NT2/D1 (cell line): Measurements from ENCODE around the gene ABT1.

Source experiments
- DNase-seq: peaks from one replicate; pipeline ENCODE4 v3.0.0-alpha.2; 2011; ENCODE audit warnings: low read depth, low spot score
- H3K27me3 ChIP-seq: 2 replicates; pipeline ENCODE4 v1.6.0; 2011; ENCODE audit warnings: mild to moderate bottlenecking; ENCODE audit not compliant: insufficient read length, insufficient read depth
- H3K36me3 ChIP-seq: 2 replicates; pipeline ENCODE4 v1.6.1; 2011; ENCODE audit warnings: mild to moderate bottlenecking, low read length, mixed read lengths; ENCODE audit not compliant: insufficient read depth, insufficient read length
- H3K4me1 ChIP-seq: 2 replicates; pipeline ENCODE4 v1.5.1; 2011; ENCODE audit not compliant: insufficient read depth, insufficient read length
- H3K4me3 ChIP-seq: 2 replicates; pipeline ENCODE4 v1.5.1; 2011; ENCODE audit warnings: low read depth; ENCODE audit not compliant: insufficient read length
- H3K9ac ChIP-seq: 2 replicates; pipeline ENCODE4 v1.6.0; 2011; ENCODE audit warnings: low read depth; ENCODE audit not compliant: insufficient read length
- H3K9me3 ChIP-seq: 2 replicates; pipeline ENCODE4 v1.5.1; 2011; ENCODE audit warnings: mild to moderate bottlenecking, low read length; ENCODE audit not compliant: insufficient read depth
- SUZ12 ChIP-seq: IDR thresholded peaks from 2 replicates; pipeline ENCODE4 v1.6.1; 2011; ENCODE audit not compliant: insufficient read length, insufficient read depth; ENCODE audit errors: extremely low read depth
- YY1 ChIP-seq: IDR thresholded peaks from 2 replicates; pipeline ENCODE4 v1.6.1; 2011; ENCODE audit not compliant: insufficient read length, insufficient read depth
- ZNF274 ChIP-seq: IDR thresholded peaks from 2 replicates; pipeline ENCODE4 v1.6.1; 2011; ENCODE audit warnings: mild to moderate bottlenecking, low read depth, low read length

ABT1 gene

GRCh38 chr6:26576929-26577719 is 19.6 kb upstream of the ABT1 start:
- H3K9ac ChIP-seq, result peak overlapping the region; percentile 64
- peaks cover 8% of the 10 kb centered on the region; the same call in 1 of the 2 replicates for H3K9me3 ChIP-seq
- no peaks in the 10 kb centered on the region for H3K27me3 ChIP-seq
- no peaks in the 10 kb centered on the region for H3K4me1 ChIP-seq
- H3K36me3 ChIP-seq, result no peaks in the 10 kb centered on the region
- DNase-seq, result peak; percentile 81
- H3K4me3 ChIP-seq, result peak overlapping the region; percentile 59
- TF ChIP-seq ZNF274 (no peak), YY1 (no peak), SUZ12 (no peak)

DNA sequence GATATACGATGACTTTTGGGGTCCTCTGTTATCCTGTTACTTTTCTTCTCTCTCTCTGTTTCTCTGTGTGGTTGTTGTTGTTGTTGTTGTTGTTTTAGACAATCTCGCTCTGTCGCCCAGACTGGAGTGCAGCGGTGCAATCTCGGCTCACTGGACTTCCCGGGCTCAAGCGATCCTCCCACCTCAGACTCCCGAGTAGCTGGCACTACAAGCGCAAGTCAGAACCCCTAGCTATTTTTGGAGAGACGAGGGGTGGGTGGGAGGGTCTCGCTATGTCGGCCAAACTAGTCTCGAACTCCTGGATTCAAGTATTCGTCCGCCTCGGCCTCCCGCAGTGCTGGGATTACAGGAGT is 19.1 kb upstream of the ABT1 start:
- Histone ChIP-seq H3K4me3 (peak overlapping the region; percentile 59), H3K4me1 (no peaks in the 10 kb centered on the region), H3K27me3 (no peaks in the 10 kb centered on the region), H3K9me3 (peaks cover 8% of the 10 kb centered on the region; the same call in 1 of the 2 replicates), H3K9ac (peak overlapping the region; percentile 64), H3K36me3 (no peaks in the 10 kb centered on the region)
- DNase-seq, result no peak
- TF ChIP-seq SUZ12 (no peak), ZNF274 (no peak), YY1 (no peak)

DNA sequence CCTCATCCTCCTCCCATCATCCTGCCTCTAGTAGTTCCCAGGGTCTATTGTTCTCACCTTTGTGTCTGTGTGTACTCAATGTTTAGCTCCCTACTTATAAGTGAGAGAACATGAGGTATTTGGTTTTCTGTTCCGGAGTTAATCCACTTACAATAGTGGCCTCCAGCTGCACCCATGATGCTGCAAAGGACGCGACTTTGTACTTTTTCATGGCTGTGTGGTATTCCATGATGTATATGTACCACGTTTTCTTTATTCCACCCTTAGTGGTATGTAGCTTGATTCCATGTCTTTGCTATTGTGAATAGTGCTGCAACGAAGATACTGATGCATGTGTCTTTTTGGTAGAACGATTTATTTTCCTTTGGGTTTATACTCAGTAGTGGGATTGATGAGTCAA is 18.5 kb upstream of the ABT1 start:
- TF ChIP-seq YY1 (no peak), ZNF274 (no peak), SUZ12 (no peak)
- Histone ChIP-seq H3K4me3 (peak overlapping the region; percentile 8), H3K9me3 (peaks cover 8% of the 10 kb centered on the region; the same call in 1 of the 2 replicates), H3K9ac (no peak overlapping the region), H3K36me3 (no peaks in the 10 kb centered on the region), H3K4me1 (no peaks in the 10 kb centered on the region), H3K27me3 (no peaks in the 10 kb centered on the region)
- DNase-seq, result no peak

DNA sequence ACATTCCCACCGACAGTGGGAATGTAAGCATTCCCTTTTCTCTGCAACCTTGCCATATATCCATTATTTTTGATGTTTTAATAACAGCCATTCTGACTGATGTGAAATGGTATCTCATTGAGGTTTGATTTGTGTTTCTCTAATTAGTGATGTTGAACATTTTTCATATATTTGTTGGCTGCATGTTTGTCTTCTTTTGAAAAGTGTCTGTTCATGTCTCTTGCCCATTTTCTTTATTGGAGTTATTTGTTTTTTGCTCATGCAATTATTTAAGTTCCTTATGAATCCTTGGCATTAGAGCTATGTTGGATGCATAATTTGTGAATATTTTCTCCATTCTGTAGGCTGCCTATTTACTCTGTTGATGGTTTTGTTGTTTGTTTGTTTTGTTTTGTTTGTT is 18.0 kb upstream of the ABT1 start:
- H3K36me3 ChIP-seq, result no peaks in the 10 kb centered on the region
- H3K27me3 ChIP-seq, result no peaks in the 10 kb centered on the region
- H3K4me1 ChIP-seq, result no peaks in the 10 kb centered on the region
- H3K9me3 ChIP-seq, result peaks cover 8% of the 10 kb centered on the region; the same call in 1 of the 2 replicates
- DNase-seq, result no peak
- no peak for TF ChIP-seq ZNF274
- TF ChIP-seq YY1, result no peak
- TF ChIP-seq SUZ12, result no peak
- H3K4me3 ChIP-seq, result no peak overlapping the region
- no peak overlapping the region for H3K9ac ChIP-seq

GRCh38 chr6:26581164-26581915 is 15.4 kb upstream of the ABT1 start:
- Histone ChIP-seq H3K4me1 (no peaks in the 10 kb centered on the region), H3K9ac (no peak overlapping the region), H3K27me3 (no peaks in the 10 kb centered on the region), H3K9me3 (peaks cover 8% of the 10 kb centered on the region; the same call in 1 of the 2 replicates), H3K36me3 (no peaks in the 10 kb centered on the region), H3K4me3 (no peak overlapping the region)
- TF ChIP-seq ZNF274, result no peak
- no peak for TF ChIP-seq SUZ12
- no peak for TF ChIP-seq YY1
- no peak for DNase-seq

- Histone ChIP-seq H3K4me3 (no peak overlapping the region), H3K4me1 (no peaks in the 10 kb centered on the region), H3K9ac (no peak overlapping the region), H3K27me3 (no peaks in the 10 kb centered on the region), H3K9me3 (no peaks in the 10 kb centered on the region), H3K36me3 (no peaks in the 10 kb centered on the region)
- no peak for TF ChIP-seq SUZ12
- TF ChIP-seq YY1, result no peak
- no peak for TF ChIP-seq ZNF274
- DNase-seq, result no peak
Observed at GRCh38 chr6:26588965-26589364, 7.8 kb upstream of the ABT1 start.

DNA sequence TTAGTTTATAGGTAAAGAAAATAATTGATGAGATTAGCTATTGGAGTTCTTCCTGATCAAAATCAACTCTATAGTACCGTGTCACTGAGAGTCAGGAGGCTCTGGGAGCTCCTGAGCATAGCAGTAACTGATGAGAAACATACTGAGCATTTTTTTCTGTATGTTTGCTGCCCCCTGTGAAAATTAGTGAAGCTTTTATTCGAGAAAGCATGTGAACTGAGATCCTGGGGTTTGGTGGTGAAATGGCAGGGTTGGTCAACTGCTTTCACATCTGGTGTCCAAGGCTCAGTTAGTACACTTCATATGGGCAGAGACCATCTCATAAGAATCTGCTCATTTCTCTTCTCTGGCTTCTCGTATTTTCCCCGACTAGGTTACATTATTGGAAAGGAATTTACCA is 4.1 kb upstream of the ABT1 start:
- Histone ChIP-seq H3K9ac (no peak overlapping the region), H3K36me3 (peaks cover under 1% of the 10 kb centered on the region), H3K9me3 (no peaks in the 10 kb centered on the region), H3K27me3 (no peaks in the 10 kb centered on the region), H3K4me1 (no peaks in the 10 kb centered on the region), H3K4me3 (no peak overlapping the region)
- no peak for DNase-seq
- TF ChIP-seq YY1 (no peak), SUZ12 (no peak), ZNF274 (no peak)
